Measurements from ENCODE around the gene GRIN3B.

Gene GRIN3B

GRCh38 chr19:988081-988480, 12.1 kb upstream of the GRIN3B start:
- Histone ChIP-seq H3K4me3 (ENCODE audit: control insufficient read depth in 1 of 7, extremely low read depth in 1 of 7, insufficient read depth in 4 of 7, low read depth in 2 of 7, low read length in 6 of 7) (no peak overlapping the region), H3K9me3 (ENCODE audit: control extremely low read depth in 1 of 5, control insufficient read depth in 4 of 5, insufficient read depth in 2 of 5, low read depth in 1 of 5, low read length in 4 of 5) (no peaks in the 10 kb centered on the region), H3K27me3 (replicated peaks in 2 of 5; ENCODE audit: control insufficient read depth in 4 of 5, insufficient read depth in 5 of 5, low read length in 4 of 5) (no peaks in the 10 kb centered on the region), H3K27ac (ENCODE audit: insufficient read depth in 1 of 2, low read depth in 1 of 2, low read length in 2 of 2, poor library complexity in 1 of 2, severe bottlenecking in 2 of 2) (no peak overlapping the region), H3K4me1 (ENCODE audit: control extremely low read depth in 1 of 4, control insufficient read depth in 4 of 4, insufficient read depth in 4 of 4, low read length in 3 of 4) (peaks cover 0 to 27% (median 15%) of the 10 kb centered on the region in 4 experiments), H3K36me3 (ENCODE audit: control insufficient read depth in 4 of 4, insufficient read depth in 4 of 4, low read length in 3 of 4) (peaks cover 17 to 61% (median 46%) of the 10 kb centered on the region in 4 experiments)
- no peak for DNase-seq
- ChIA-PET CTCF (no interaction called here), POLR2A (no interaction called here)
- WGBS (ENCODE audit: insufficient coverage): 95% methylated on average over 14 of the region's 14 CpGs

- Histone ChIP-seq H3K4me3 (ENCODE audit: control insufficient read depth in 1 of 7, extremely low read depth in 1 of 7, insufficient read depth in 4 of 7, low read depth in 2 of 7, low read length in 6 of 7) (no peak overlapping the region), H3K27me3 (replicated peaks in 2 of 5; ENCODE audit: control insufficient read depth in 4 of 5, insufficient read depth in 5 of 5, low read length in 4 of 5) (no peaks in the 10 kb centered on the region), H3K36me3 (ENCODE audit: control insufficient read depth in 4 of 4, insufficient read depth in 4 of 4, low read length in 3 of 4) (peaks cover 17 to 66% (median 46%) of the 10 kb centered on the region in 4 experiments), H3K4me1 (ENCODE audit: control extremely low read depth in 1 of 4, control insufficient read depth in 4 of 4, insufficient read depth in 4 of 4, low read length in 3 of 4) (peaks cover 0 to 23% (median 11%) of the 10 kb centered on the region in 4 experiments), H3K27ac (ENCODE audit: insufficient read depth in 1 of 2, low read depth in 1 of 2, low read length in 2 of 2, poor library complexity in 1 of 2, severe bottlenecking in 2 of 2) (no peak overlapping the region), H3K9me3 (ENCODE audit: control extremely low read depth in 1 of 5, control insufficient read depth in 4 of 5, insufficient read depth in 2 of 5, low read depth in 1 of 5, low read length in 4 of 5) (no peaks in the 10 kb centered on the region)
- ChIA-PET POLR2A (no interaction called here), CTCF (interaction anchor here (0.7 kb wide), 1 partner anchor 30 kb away, joined by 4 read pairs; no protein-coding TSS in a partner anchor)
- 97% methylated on average over 14 of the region's 15 CpGs for WGBS (ENCODE audit: insufficient coverage)
- no peak for DNase-seq
Measured at GRCh38 chr19:988510-988909, 11.7 kb upstream of the GRIN3B start.

GRCh38 chr19:989381-990081, 10.7 kb upstream of the GRIN3B start:
- H3K9me3 ChIP-seq (ENCODE audit: control extremely low read depth in 1 of 5, control insufficient read depth in 4 of 5, insufficient read depth in 2 of 5, low read depth in 1 of 5, low read length in 4 of 5): no peaks in the 10 kb centered on the region
- H3K4me1 ChIP-seq (ENCODE audit: control extremely low read depth in 1 of 4, control insufficient read depth in 4 of 4, insufficient read depth in 4 of 4, low read length in 3 of 4): peaks cover 0 to 15% (median 5%) of the 10 kb centered on the region in 4 experiments
- WGBS (ENCODE audit: insufficient coverage): 97% methylated on average over 24 of the region's 25 CpGs
- ChIA-PET CTCF (no interaction called here), POLR2A (interaction anchor here (0.6 kb wide), 1 partner anchor 142 kb away, joined by 3 read pairs; no protein-coding TSS in a partner anchor)
- H3K27ac ChIP-seq (ENCODE audit: insufficient read depth in 1 of 2, low read depth in 1 of 2, low read length in 2 of 2, poor library complexity in 1 of 2, severe bottlenecking in 2 of 2): no peak overlapping the region
- DNase-seq: no peak
- no peak overlapping the region for H3K4me3 ChIP-seq (ENCODE audit: control insufficient read depth in 1 of 7, extremely low read depth in 1 of 7, insufficient read depth in 4 of 7, low read depth in 2 of 7, low read length in 6 of 7)
- no peaks in the 10 kb centered on the region for H3K27me3 ChIP-seq (replicated peaks in 2 of 5; ENCODE audit: control insufficient read depth in 4 of 5, insufficient read depth in 5 of 5, low read length in 4 of 5)
- H3K36me3 ChIP-seq (ENCODE audit: control insufficient read depth in 4 of 4, insufficient read depth in 4 of 4, low read length in 3 of 4): peaks cover 17 to 76% (median 50%) of the 10 kb centered on the region in 4 experiments

GRCh38 chr19:990119-990571, 10.1 kb upstream of the GRIN3B start:
- ChIA-PET POLR2A (no interaction called here), CTCF (no interaction called here)
- Histone ChIP-seq H3K4me3 (ENCODE audit: control insufficient read depth in 1 of 7, extremely low read depth in 1 of 7, insufficient read depth in 4 of 7, low read depth in 2 of 7, low read length in 6 of 7) (no peak overlapping the region), H3K4me1 (ENCODE audit: control extremely low read depth in 1 of 4, control insufficient read depth in 4 of 4, insufficient read depth in 4 of 4, low read length in 3 of 4) (peaks cover 0 to 9% (median 0%) of the 10 kb centered on the region in 4 experiments), H3K9me3 (ENCODE audit: control extremely low read depth in 1 of 5, control insufficient read depth in 4 of 5, insufficient read depth in 2 of 5, low read depth in 1 of 5, low read length in 4 of 5) (no peaks in the 10 kb centered on the region), H3K27ac (ENCODE audit: insufficient read depth in 1 of 2, low read depth in 1 of 2, low read length in 2 of 2, poor library complexity in 1 of 2, severe bottlenecking in 2 of 2) (no peak overlapping the region), H3K27me3 (replicated peaks in 2 of 5; ENCODE audit: control insufficient read depth in 4 of 5, insufficient read depth in 5 of 5, low read length in 4 of 5) (no peaks in the 10 kb centered on the region), H3K36me3 (ENCODE audit: control insufficient read depth in 4 of 4, insufficient read depth in 4 of 4, low read length in 3 of 4) (peaks cover 17 to 82% (median 52%) of the 10 kb centered on the region in 4 experiments)
- DNase-seq: no peak
- WGBS (ENCODE audit: insufficient coverage): 92% methylated on average over 23 of the region's 27 CpGs

GRCh38 chr19:990746-991145, 9.5 kb upstream of the GRIN3B start:
- Histone ChIP-seq H3K27ac (ENCODE audit: insufficient read depth in 1 of 2, low read depth in 1 of 2, low read length in 2 of 2, poor library complexity in 1 of 2, severe bottlenecking in 2 of 2) (no peak overlapping the region), H3K4me3 (ENCODE audit: control insufficient read depth in 1 of 7, extremely low read depth in 1 of 7, insufficient read depth in 4 of 7, low read depth in 2 of 7, low read length in 6 of 7) (no peak overlapping the region), H3K27me3 (replicated peaks in 2 of 5; ENCODE audit: control insufficient read depth in 4 of 5, insufficient read depth in 5 of 5, low read length in 4 of 5) (peaks cover 0 to 4% (median under 1%) of the 10 kb centered on the region in 5 experiments), H3K9me3 (ENCODE audit: control extremely low read depth in 1 of 5, control insufficient read depth in 4 of 5, insufficient read depth in 2 of 5, low read depth in 1 of 5, low read length in 4 of 5) (no peaks in the 10 kb centered on the region), H3K36me3 (ENCODE audit: control insufficient read depth in 4 of 4, insufficient read depth in 4 of 4, low read length in 3 of 4) (peaks cover 16 to 77% (median 52%) of the 10 kb centered on the region in 4 experiments), H3K4me1 (ENCODE audit: control extremely low read depth in 1 of 4, control insufficient read depth in 4 of 4, insufficient read depth in 4 of 4, low read length in 3 of 4) (peaks cover 0 to 3% (median under 1%) of the 10 kb centered on the region in 4 experiments)
- ChIA-PET POLR2A (no interaction called here), CTCF (no interaction called here)
- 97% methylated on average over 21 of the region's 23 CpGs for WGBS (ENCODE audit: insufficient coverage)
- DNase-seq: no peak

- Histone ChIP-seq H3K9me3 (ENCODE audit: control extremely low read depth in 1 of 5, control insufficient read depth in 4 of 5, insufficient read depth in 2 of 5, low read depth in 1 of 5, low read length in 4 of 5) (no peaks in the 10 kb centered on the region), H3K27ac (ENCODE audit: insufficient read depth in 1 of 2, low read depth in 1 of 2, low read length in 2 of 2, poor library complexity in 1 of 2, severe bottlenecking in 2 of 2) (no peak overlapping the region), H3K4me1 (ENCODE audit: control extremely low read depth in 1 of 4, control insufficient read depth in 4 of 4, insufficient read depth in 4 of 4, low read length in 3 of 4) (peaks cover 0 to 8% (median 6%) of the 10 kb centered on the region in 4 experiments), H3K36me3 (ENCODE audit: control insufficient read depth in 4 of 4, insufficient read depth in 4 of 4, low read length in 3 of 4) (peaks cover 12 to 72% (median 49%) of the 10 kb centered on the region in 4 experiments), H3K27me3 (replicated peaks in 2 of 5; ENCODE audit: control insufficient read depth in 4 of 5, insufficient read depth in 5 of 5, low read length in 4 of 5) (peaks cover 0 to 9% (median 2%) of the 10 kb centered on the region in 5 experiments), H3K4me3 (ENCODE audit: control insufficient read depth in 1 of 7, extremely low read depth in 1 of 7, insufficient read depth in 4 of 7, low read depth in 2 of 7, low read length in 6 of 7) (no peak overlapping the region)
- ChIA-PET CTCF (no interaction called here), POLR2A (no interaction called here)
- WGBS (ENCODE audit: insufficient coverage): 96% methylated on average over 18 of the region's 47 CpGs
- DNase-seq: peak; percentile 48 to 70 (median 53)
Measured at GRCh38 chr19:991174-991931, 8.9 kb upstream of the GRIN3B start.
